OCI-LY3 (cell line): ENCODE results near the gene CILP2.

Experiments used
- CTCF ChIP-seq: fragments of 200-600, 300-600 bp; sonication (generic); IDR thresholded peaks from 2 replicates; pipeline ENCODE4 v1.5.1; 2014; ENCODE audit warnings: antibody characterized with exemption, low read length, low read depth
- EZH2phosphoT487 ChIP-seq: fragments of 200-600 bp; shearing (Covaris generic); IDR thresholded peaks from 2 replicates; pipeline ENCODE4 v1.6.1; 2018; ENCODE audit warnings: antibody characterized with exemption, mixed run types, low read depth

GRCh38 chr19:19520989-19521388, 17.1 kb upstream of the CILP2 start:
- TF ChIP-seq CTCF: no peak
- TF ChIP-seq EZH2phosphoT487: no peak
